Neural progenitor cell (in vitro differentiated cells): ENCODE results near the gene RAI14.
A peak's percentile ranks its signal among the peaks of the same experiment; 100 is the strongest.

Experiments
- CTCF ChIP-seq: fragments of 200-600 bp; sonication (generic); IDR thresholded peaks from 2 replicates; pipeline ENCODE4 v1.5.1; 2017; ENCODE audit warnings: antibody characterized with exemption, mild to moderate bottlenecking
- EZH2 ChIP-seq: fragments of 200-600 bp; sonication (generic); IDR thresholded peaks from 2 replicates; pipeline ENCODE4 v1.6.1; 2017; ENCODE audit warnings: antibody characterized with exemption, mild to moderate bottlenecking, moderate library complexity
- EZH2phosphoT487 ChIP-seq: fragments of 200-600 bp; sonication (generic); IDR thresholded peaks from 2 replicates; pipeline ENCODE4 v1.6.1; 2017; ENCODE audit warnings: antibody characterized with exemption

DNA sequence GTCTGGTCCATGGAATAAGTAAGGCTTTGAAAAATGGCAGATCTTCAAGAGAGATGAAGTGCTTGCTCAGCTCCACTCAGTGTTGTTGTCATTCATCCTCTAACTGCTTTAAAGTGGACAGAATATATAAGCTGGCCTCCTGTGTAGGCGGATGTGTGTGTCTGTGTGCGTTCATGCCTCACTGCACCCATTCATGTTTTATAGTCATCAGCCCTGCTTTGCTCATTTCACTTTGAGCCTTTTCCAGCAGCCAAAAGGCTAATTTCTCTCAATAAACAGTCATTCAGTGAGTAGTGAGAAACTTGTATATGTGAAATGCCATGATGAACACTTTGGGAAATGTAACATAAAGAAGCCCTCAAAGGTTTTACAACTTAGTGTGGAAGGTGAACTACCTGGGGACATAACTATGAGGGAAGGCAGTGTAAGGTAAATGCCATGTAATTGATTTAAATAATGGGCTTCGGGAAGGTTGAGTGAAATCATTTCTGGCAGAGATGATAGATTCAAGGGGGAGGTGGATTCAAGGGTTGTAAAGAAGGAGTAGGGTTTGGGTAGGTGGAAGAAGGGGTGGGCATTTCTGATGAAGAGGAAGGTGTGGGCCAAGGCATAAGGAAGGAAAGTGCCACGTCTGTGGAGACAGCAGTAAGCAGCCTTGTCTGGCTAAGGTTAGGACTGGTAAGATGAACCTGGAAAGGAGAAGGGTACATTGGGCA is 198.5 kb downstream of the RAI14 start:
- TF ChIP-seq CTCF (no peak), EZH2 (no peak), EZH2phosphoT487 (peak; percentile 51)
